AG04449 (cell line): ENCODE results near the gene TSNAXIP1.
"Not testable (repeated sequence)": the region's sequence is repeated elsewhere in the genome, so short reads cannot be mapped to it uniquely, and the experiment has no call there.

Source experiments
- CTCF ChIA-PET: fragments of 350-600 bp; formaldehyde crosslinking; extraction: SDS; loops from one replicate; lab custom pipeline; 2021; ENCODE audit warnings: antibody characterized with exemption; lab: Yijun Ruan, JAX
- POLR2A ChIA-PET: fragments of 400-600, 350-600 bp; formaldehyde crosslinking; extraction: SDS; loops from one replicate; lab custom pipeline; 2020; ENCODE audit warnings: antibody characterized with exemption, inconsistent platforms; lab: Yijun Ruan, JAX
- DNase-seq: peaks from one replicate; pipeline ENCODE4 v3.0.0-alpha.2; 2010; ENCODE audit warnings: low read depth, low spot score
- H3K4me3 ChIP-seq: 2 replicates; pipeline ENCODE4 v1.5.1; 2011; ENCODE audit warnings: low read depth, mild to moderate bottlenecking, control low read depth, low read length
- CTCF ChIP-seq: IDR thresholded peaks from one replicate; pipeline ENCODE4 v1.5.1; 2011; ENCODE audit warnings: mild to moderate bottlenecking, moderate library complexity, low read length, control low read depth, inconsistent platforms; ENCODE audit not compliant: insufficient read depth; ENCODE audit errors: missing control alignments

Gene TSNAXIP1

GRCh38 chr16:67833415-67834241 lies 26.9 kb downstream of the TSNAXIP1 start:
- ChIA-PET CTCF (interaction anchor here (0.7 to 13.4 kb wide), 7 partner anchors 8 to 313 kb away, joined by 3 to 181 read pairs (median 8); no protein-coding TSS in a partner anchor), POLR2A (interaction anchor here (0.9 to 1.9 kb wide), 7 partner anchors 11 to 126 kb away, joined by 3 to 8 read pairs (median 5); partner anchors contain the start of genes RANBP10 and TSNAXIP1)

GRCh38 chr16:67834242-67834614 lies 27.5 kb downstream of the TSNAXIP1 start:
- peak overlapping the region; percentile 83 for H3K4me3 ChIP-seq
- ChIA-PET POLR2A (interaction anchor here (0.9 to 1.9 kb wide), 5 partner anchors 10 to 126 kb away, joined by 3 to 8 read pairs (median 6); partner anchors contain the start of genes RANBP10 and TSNAXIP1), CTCF (interaction anchor here (0.7 to 13.4 kb wide), 4 partner anchors 9 to 25 kb away, joined by 3 to 181 read pairs (median 12); no protein-coding TSS in a partner anchor)
- DNase-seq = no peak
- TF ChIP-seq CTCF = no peak

More at GRCh38 chr16:67833415-67834241, 26.9 kb downstream of the TSNAXIP1 start:
- DNase-seq = no peak
- H3K4me3 ChIP-seq = peak overlapping the region; percentile 83
- no peak for TF ChIP-seq CTCF

- CTCF ChIA-PET = interaction anchor here (0.7 to 13.4 kb wide), 6 partner anchors 9 to 164 kb away, joined by 3 to 181 read pairs (median 3); partner anchors contain the start of genes NRN1L and NUTF2
- POLR2A ChIA-PET, H3K4me3 ChIP-seq, DNase-seq: not testable (repeated sequence)
Observed at GRCh38 chr16:67837190-67837589, 30.5 kb downstream of the TSNAXIP1 start.

- POLR2A ChIA-PET = no interaction called here
- CTCF ChIA-PET = interaction anchor here (0.6 to 13.4 kb wide), 7 partner anchors 9 to 317 kb away, joined by 3 to 181 read pairs (median 4); partner anchors contain the start of genes NRN1L and NUTF2
Observed at GRCh38 chr16:67837811-67838210, 31.1 kb downstream of the TSNAXIP1 start.

GRCh38 chr16:67841198-67841815 lies 34.6 kb downstream of the TSNAXIP1 start:
- CTCF ChIA-PET = interaction anchor here (0.5 to 3.1 kb wide), 14 partner anchors 8 to 321 kb away, joined by 3 to 24 read pairs (median 4); no protein-coding TSS in a partner anchor
- DNase-seq = no peak
- TF ChIP-seq CTCF = no peak
- H3K4me3 ChIP-seq = peak overlapping the region; percentile 41
- POLR2A ChIA-PET = interaction anchor here (0.6 kb wide), 1 partner anchor 23 kb away, joined by 3 read pairs; no protein-coding TSS in a partner anchor

More at GRCh38 chr16:67837811-67838210, 31.1 kb downstream of the TSNAXIP1 start:
- H3K4me3 ChIP-seq = no peak overlapping the region
- DNase-seq = no peak
- TF ChIP-seq CTCF = no peak

- peak within 1 kb of the TSS; percentile 97 for H3K4me3 ChIP-seq
- no peak for DNase-seq
- POLR2A ChIA-PET = no interaction called here
- CTCF ChIA-PET = interaction anchor here (0.6 to 3.1 kb wide), 10 partner anchors 8 to 174 kb away, joined by 3 to 24 read pairs (median 6); no protein-coding TSS in a partner anchor
- TF ChIP-seq CTCF = peak; percentile 90
Observed at GRCh38 chr16:67841816-67842508, 35.3 kb downstream of the TSNAXIP1 start, which contains the start of gene THAP11. Gene THAP11 (plus strand): TSS chr16:67842320. CDS start chr16:67842555, 235 bp downstream.
